ENCODE results near the gene MMS22L.

Gene MMS22L, protein sequence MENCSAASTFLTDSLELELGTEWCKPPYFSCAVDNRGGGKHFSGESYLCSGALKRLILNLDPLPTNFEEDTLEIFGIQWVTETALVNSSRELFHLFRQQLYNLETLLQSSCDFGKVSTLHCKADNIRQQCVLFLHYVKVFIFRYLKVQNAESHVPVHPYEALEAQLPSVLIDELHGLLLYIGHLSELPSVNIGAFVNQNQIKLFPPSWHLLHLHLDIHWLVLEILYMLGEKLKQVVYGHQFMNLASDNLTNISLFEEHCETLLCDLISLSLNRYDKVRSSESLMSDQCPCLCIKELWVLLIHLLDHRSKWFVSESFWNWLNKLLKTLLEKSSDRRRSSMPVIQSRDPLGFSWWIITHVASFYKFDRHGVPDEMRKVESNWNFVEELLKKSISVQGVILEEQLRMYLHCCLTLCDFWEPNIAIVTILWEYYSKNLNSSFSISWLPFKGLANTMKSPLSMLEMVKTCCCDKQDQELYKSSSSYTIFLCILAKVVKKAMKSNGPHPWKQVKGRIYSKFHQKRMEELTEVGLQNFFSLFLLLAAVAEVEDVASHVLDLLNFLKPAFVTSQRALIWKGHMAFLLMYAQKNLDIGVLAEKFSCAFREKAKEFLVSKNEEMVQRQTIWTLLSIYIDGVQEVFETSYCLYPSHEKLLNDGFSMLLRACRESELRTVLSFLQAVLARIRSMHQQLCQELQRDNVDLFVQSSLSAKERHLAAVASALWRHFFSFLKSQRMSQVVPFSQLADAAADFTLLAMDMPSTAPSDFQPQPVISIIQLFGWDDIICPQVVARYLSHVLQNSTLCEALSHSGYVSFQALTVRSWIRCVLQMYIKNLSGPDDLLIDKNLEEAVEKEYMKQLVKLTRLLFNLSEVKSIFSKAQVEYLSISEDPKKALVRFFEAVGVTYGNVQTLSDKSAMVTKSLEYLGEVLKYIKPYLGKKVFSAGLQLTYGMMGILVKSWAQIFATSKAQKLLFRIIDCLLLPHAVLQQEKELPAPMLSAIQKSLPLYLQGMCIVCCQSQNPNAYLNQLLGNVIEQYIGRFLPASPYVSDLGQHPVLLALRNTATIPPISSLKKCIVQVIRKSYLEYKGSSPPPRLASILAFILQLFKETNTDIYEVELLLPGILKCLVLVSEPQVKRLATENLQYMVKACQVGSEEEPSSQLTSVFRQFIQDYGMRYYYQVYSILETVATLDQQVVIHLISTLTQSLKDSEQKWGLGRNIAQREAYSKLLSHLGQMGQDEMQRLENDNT

DNA sequence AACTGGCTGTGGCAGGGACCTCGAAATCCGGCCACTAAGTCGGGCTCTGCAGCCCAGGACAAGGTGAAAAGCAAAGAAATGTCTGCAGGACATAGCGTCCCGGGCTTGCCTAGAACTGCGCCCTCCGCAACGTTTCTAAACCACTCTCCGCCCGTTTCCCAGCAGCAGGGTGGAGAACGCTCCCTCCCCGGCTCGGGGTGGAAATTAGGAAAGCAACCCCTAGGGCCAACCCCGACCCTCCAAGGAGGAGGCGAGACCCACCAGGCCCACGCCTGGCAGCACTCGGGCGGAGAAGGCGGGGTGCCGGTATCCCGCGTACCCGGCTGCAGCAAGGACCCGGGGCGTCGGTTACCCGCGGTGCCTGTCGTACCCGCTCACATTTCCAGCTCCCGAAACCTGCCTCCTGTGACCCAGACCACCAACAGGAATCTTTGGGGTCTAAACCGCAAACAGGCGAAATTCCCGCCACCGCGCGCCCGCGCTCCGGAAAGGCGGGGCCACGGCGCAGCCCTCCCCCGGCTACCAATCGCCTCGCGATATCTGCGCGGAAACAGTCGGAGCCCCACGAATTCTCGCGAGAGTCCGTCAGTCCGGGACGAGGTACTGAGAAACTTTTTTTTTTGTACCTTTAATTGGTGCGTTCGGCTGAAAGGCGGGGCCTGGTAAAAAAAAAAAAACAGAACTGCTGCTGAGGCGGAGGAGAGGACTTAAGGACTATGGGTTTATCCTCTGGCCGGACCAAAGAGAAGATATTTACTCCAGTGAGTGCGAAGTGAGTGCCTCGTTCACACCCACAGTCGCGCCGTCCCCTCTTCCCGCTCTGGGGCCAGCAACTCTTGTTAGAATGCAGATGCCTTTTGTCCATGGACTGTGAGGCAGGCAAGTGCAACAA, at the start of gene MMS22L:
Gene MMS22L, minus strand, starts transcription at position 491 of the 892 bp plus-strand sequence. CDS start 739 bp downstream, outside the sequence.
- H3K4me3 ChIP-seq (ENCODE audit: low read depth, low read length): peak within 1 kb of the TSS; percentile 93
- in situ Hi-C loops (cut with HindIII; ENCODE audit: low sequenced_read_pairs): no loop called here
- DNase-seq (ENCODE audit: low read depth): peak; percentile 93
- TF ChIP-seq, protein P1, sequence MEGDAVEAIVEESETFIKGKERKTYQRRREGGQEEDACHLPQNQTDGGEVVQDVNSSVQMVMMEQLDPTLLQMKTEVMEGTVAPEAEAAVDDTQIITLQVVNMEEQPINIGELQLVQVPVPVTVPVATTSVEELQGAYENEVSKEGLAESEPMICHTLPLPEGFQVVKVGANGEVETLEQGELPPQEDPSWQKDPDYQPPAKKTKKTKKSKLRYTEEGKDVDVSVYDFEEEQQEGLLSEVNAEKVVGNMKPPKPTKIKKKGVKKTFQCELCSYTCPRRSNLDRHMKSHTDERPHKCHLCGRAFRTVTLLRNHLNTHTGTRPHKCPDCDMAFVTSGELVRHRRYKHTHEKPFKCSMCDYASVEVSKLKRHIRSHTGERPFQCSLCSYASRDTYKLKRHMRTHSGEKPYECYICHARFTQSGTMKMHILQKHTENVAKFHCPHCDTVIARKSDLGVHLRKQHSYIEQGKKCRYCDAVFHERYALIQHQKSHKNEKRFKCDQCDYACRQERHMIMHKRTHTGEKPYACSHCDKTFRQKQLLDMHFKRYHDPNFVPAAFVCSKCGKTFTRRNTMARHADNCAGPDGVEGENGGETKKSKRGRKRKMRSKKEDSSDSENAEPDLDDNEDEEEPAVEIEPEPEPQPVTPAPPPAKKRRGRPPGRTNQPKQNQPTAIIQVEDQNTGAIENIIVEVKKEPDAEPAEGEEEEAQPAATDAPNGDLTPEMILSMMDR (IDR thresholded peaks at IDR 0.05; ENCODE audit: low read depth, low read length, missing control alignments): no peak

DNA sequence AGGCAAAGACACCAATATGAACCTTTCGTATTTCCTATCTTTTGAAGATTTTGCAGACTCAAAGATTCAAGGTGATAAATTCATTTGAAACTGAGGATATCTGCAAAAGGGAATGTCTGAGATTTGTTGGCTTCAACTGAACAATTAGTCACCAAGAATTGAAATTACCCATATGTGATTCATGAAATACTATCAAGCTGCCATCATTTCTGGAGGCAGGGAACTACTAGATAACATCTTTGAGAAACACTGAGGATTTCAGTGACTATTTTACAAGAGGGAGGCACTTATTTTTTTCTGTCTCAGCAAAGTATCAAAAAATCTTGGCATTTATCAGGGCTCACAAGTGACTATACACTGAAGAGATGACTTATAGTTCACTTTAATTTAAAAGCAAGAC, 39.8 kb upstream of the MMS22L start:
- no peak overlapping the region for H3K4me3 ChIP-seq (ENCODE audit: low read depth, low read length)
- TF ChIP-seq, protein P1 (IDR thresholded peaks at IDR 0.05; ENCODE audit: low read depth, low read length, missing control alignments): no peak
- in situ Hi-C loops (cut with HindIII; ENCODE audit: low sequenced_read_pairs): no loop called here
- no peak for DNase-seq (ENCODE audit: low read depth)

DNA sequence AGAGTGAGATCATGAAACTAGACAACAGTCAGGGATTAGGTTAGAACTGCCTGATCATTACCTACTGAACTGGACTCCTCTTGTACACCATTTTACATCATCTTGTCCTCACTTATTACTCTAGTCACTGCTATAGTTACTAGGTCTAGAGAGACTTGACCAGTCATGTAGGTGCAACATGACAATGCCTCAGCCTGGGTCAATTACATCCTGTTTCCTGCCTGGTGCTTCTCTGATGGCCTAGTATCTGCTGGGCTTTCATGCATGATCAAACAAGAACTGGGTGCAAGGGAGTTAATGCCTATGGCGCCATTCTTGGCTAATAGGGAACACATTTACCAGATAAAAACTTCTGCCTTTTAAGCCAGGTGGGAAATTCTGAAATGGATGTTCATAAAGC, 39.2 kb upstream of the MMS22L start:
- TF ChIP-seq, protein P1 (IDR thresholded peaks at IDR 0.05; ENCODE audit: low read depth, low read length, missing control alignments): no peak
- DNase-seq (ENCODE audit: low read depth): no peak
- H3K4me3 ChIP-seq (ENCODE audit: low read depth, low read length): no peak overlapping the region
- in situ Hi-C loops (cut with HindIII; ENCODE audit: low sequenced_read_pairs): no loop called here

DNA sequence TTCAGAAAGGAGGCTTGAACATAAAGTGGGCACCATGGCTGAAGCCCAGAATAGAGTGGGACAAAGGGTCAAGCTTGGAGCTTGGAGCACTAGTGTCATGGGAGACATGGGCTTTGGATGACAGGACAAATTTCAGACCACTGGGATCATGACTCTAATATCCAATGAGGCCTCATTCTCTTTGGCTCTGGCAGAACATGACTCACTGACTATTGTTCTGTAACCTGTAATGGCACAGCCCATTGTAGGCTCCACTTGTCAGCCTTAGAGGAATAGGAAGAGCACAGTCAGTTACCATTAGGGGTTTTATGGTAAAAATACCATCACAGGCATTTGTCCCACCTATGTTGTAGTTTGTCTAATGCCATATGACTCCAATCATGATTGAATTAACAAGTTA, 34.0 kb upstream of the MMS22L start:
- no peak for DNase-seq (ENCODE audit: low read depth)
- TF ChIP-seq, protein P1 (IDR thresholded peaks at IDR 0.05; ENCODE audit: low read depth, low read length, missing control alignments): no peak
- H3K4me3 ChIP-seq (ENCODE audit: low read depth, low read length): no peak overlapping the region
- in situ Hi-C loops (cut with HindIII; ENCODE audit: low sequenced_read_pairs): no loop called here

DNA sequence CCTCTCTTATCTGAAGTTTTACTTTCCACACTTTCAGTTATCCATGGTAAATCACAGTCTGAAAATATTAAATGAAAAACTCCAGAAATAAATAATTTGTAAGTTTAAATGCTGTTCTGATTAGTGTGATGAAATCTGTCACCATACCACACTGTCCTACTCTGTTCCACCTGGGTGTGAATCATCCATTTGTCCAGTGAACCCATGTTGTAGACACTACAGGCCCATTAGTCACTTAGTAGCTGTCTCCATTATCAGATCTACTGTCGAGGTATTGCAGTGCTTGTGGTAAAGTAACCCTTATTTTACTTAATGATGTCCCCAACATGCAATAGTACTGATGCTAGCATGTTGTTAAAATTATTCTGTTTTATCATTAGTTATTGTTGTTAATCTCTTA, 29.2 kb upstream of the MMS22L start:
- no peak overlapping the region for H3K4me3 ChIP-seq (ENCODE audit: low read depth, low read length)
- TF ChIP-seq, protein P1 (IDR thresholded peaks at IDR 0.05; ENCODE audit: low read depth, low read length, missing control alignments): no peak
- DNase-seq (ENCODE audit: low read depth): no peak
- in situ Hi-C loops (cut with HindIII; ENCODE audit: low sequenced_read_pairs): no loop called here

Measured in astrocyte of the cerebellum (primary cell).